Pulmonary artery endothelial cell (primary cell): Measurements from ENCODE around the gene USP44. TPM values are rescaled to one million over a fixed set of nuclear protein-coding genes. Genes with fewer than 3 reads are reported as not detected.

Experiments used
- total RNA-seq: library from RNA; depleted of rRNA; stranded (reverse); fragments of >200 nt; gene quantifications from 2 replicates; pipeline ENCODE4 v1.2.3, GENCODE V29; 2014

USP44 gene
- total RNA-seq, 1 donor from 2014 or later: 0.53 TPM

Other genes with a start within 250 kb of the USP44 start
- 86.5 and 93.7 TPM in 2 replicates for gene METAP2, start 77.3 kb downstream of the USP44 start, total RNA-seq
- gene NTN4, start 239.3 kb upstream of the USP44 start, total RNA-seq: 122 and 310 TPM in 2 replicates